Ovary (tissue), 9 donors: Measurements from ENCODE around the gene GNG8. TPM values are rescaled to one million over a fixed set of nuclear protein-coding genes. Genes with fewer than 3 reads are reported as not detected.

Source experiments
- DNase-seq, 5 donors: peaks; one replicate each; pipeline ENCODE4 v3.0.0-alpha.2; 2019 to 2020
- H3K27ac ChIP-seq, 2 donors: fragments of 200-600 bp; one replicate each; pipeline versions ENCODE4 v1.5.1 to v1.8.0; 2019 to 2022
- H3K27me3 ChIP-seq: fragments of 200-600 bp; one replicate; pipeline ENCODE4 v1.8.0; 2022
- H3K36me3 ChIP-seq: fragments of 200-600 bp; sonication (generic); one replicate; pipeline ENCODE4 v1.5.1; 2019
- H3K4me1 ChIP-seq: one replicate; pipeline ENCODE4 v1.8.1; 2013; ENCODE audit warnings: mild to moderate bottlenecking, moderate library complexity; ENCODE audit not compliant: insufficient read depth
- H3K4me3 ChIP-seq: fragments of 200-600 bp; sonication (generic); one replicate; pipeline ENCODE4 v1.5.1; 2017
- H3K9me3 ChIP-seq, 2 donors: fragments of 200-600 bp in 1 of 2; sonication (generic) in 1 of 2; one replicate each; pipeline versions ENCODE4 v1.5.1 to v1.8.1; 2013 to 2019; ENCODE audit warnings: mild to moderate bottlenecking in 1 of 2, moderate library complexity in 1 of 2
- EP300 ChIP-seq: sonication (generic); formaldehyde crosslinking; IDR thresholded peaks from one replicate; pipeline ENCODE4 v1.6.1; 2017; ENCODE audit warnings: antibody characterized with exemption
- POLR2A ChIP-seq: fragments of 450-650 bp; IDR thresholded peaks from one replicate; pipeline ENCODE4 v1.6.1; 2017; ENCODE audit warnings: antibody characterized with exemption, mild to moderate bottlenecking, moderate library complexity
- WGBS, 3 donors: extraction: QIAGEN DNeasy Blood & Tissue Kit in 1 of 3; methylation state at CpG; one replicate each; pipeline versions ENCODE4 v1.1.5 to v1.1.7; 2013 to 2017; 5-methylcytosine and 5-hydroxymethylcytosine counted together
- intact Hi-C, 4 donors: fragments of 100-400 bp; cut with DNase I; formaldehyde crosslinking; loops; one replicate each; pipeline versions ENCODE4 v1.11.0 to v1.15.1; 2022 to 2023
- polyA plus RNA-seq, 2 donors: library from polyadenylated mRNA; stranded (reverse); fragments of 200-250 nt in 1 of 2; fragments of 350-450 nt in 1 of 2; fragmentation: Illumina TruSeq in 1 of 2; extraction: RNeasy Lipid Tissue Mini Kit (QIAGEN cat#74804) in 1 of 2; gene quantifications; one replicate each; pipeline ENCODE4 v1.2.3, GENCODE V29; 2013 to 2014
- total RNA-seq, 7 donors: library from RNA; depleted of rRNA in 2 of 7; stranded (reverse); fragments of >200 nt in 2 of 7; fragmentation: NEBNext Ultra II Directional in 3 of 7; extraction: Animal tissue kit (Norgen Biotek cat#: 25700) in 3 of 7; gene quantifications; one replicate each; pipeline versions ENCODE4 v1.1.0 to v1.2.4, GENCODE V29; 2016 to 2023
- TF ChIP-seq, protein P1 (sequence below), 3 donors: fragments of 450-650 bp in 2 of 3; fragments of 200-600 bp in 1 of 3; IDR thresholded peaks; one replicate each; pipeline versions ENCODE4 v1.5.1 to v1.8.0; 2016 to 2022; ENCODE audit warnings: antibody characterized with exemption in 3 of 3, mild to moderate bottlenecking in 1 of 3
- donor health status: DM: no; HTN: no; CAD: no; lungs with moderate emphysema.
- donor health status: DM: no; HTN: no; CAD: no.
- donor health status: Bipolar disorder and iron deficiency.
- donor health status: DM: yes; HTN: yes; CAD: no.
- donor health status: DM: no; HTN: no; CAD: no.
- donor health status: DM: yes; HTN: yes; CAD: no.

Gene GNG8
- total and polyA plus RNA-seq, 9 donors: not detected

DNA sequence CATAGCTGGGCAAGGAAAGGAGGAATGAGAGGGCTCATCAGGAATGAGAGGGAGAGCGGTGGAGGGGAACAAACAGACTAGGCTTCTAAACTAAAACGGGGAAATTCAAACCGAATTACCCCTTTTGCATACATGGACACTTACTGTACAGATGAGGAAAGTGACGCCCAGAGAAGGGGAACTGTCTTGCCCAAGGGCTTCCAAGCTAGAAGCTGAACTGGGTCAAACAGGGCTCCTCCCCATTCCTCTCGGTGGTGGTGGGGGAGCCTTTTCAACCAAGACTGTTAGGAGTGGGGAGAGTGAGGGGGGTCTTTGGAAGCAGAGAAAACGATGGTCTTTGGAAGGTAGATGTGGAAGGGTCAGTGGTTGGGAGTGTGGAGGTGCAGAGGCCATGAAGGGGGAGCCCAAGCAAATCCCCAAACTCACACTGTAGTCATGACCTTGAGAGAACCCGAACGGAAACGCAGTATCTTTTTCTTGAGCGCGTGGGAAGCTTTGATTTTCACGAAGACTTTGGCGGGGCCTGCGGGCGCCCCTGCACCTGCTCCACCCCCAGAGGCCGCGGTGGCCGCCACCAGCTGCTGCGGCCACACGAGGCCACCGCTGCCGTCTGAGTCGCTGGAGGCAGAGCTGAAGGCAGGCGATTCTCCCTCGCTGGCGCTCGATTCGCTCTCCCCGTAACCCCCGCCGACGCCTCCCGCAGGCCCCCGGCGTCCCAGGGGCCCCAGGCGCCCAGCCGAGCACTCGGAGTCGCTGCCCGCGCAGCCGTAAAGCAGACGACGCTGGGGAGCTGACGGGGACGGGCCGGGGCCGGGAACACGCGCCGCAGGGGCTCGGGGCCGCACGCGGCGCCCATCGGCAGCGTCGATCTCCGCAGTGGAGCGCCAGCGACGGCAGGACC lies 12.3 kb upstream of the GNG8 start:
- intact Hi-C loops: no loop called here
- no peak for TF ChIP-seq POLR2A
- TF ChIP-seq EP300: no peak
- TF ChIP-seq, protein P1, sequence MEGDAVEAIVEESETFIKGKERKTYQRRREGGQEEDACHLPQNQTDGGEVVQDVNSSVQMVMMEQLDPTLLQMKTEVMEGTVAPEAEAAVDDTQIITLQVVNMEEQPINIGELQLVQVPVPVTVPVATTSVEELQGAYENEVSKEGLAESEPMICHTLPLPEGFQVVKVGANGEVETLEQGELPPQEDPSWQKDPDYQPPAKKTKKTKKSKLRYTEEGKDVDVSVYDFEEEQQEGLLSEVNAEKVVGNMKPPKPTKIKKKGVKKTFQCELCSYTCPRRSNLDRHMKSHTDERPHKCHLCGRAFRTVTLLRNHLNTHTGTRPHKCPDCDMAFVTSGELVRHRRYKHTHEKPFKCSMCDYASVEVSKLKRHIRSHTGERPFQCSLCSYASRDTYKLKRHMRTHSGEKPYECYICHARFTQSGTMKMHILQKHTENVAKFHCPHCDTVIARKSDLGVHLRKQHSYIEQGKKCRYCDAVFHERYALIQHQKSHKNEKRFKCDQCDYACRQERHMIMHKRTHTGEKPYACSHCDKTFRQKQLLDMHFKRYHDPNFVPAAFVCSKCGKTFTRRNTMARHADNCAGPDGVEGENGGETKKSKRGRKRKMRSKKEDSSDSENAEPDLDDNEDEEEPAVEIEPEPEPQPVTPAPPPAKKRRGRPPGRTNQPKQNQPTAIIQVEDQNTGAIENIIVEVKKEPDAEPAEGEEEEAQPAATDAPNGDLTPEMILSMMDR (IDR thresholded peaks at IDR 0.05): no peak
- Histone ChIP-seq H3K27ac (no peak overlapping the region), H3K4me3 (no peak overlapping the region), H3K36me3 (no peaks in the 10 kb centered on the region), H3K9me3 (no peaks in the 10 kb centered on the region), H3K27me3 (no peaks in the 10 kb centered on the region), H3K4me1 (peaks cover 3% of the 10 kb centered on the region)
- whole genome bisulfite sequencing, 3 donors: 68 to 76% (median 73%) methylated on average over 33 to 63 of the region's 63 CpGs
- no peak for DNase-seq

DNA sequence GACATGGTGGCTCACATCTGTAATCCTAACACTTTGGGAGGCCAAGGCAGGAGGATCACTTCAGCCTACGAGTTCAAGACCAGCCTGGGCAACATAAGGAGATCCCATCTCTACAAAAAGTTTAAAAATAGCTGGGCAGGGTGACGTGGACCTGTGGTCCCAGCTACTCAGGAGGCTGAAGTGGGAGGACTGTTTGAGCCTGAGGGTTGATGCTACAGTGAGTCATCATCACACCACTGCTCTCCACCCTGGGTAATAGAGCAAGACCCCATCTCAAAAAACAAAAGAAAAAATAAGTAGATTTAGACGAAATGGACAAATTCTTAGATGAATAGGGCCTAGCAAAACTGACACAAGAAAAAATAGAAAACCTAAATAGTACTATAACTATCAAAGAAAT lies 10.4 kb upstream of the GNG8 start:
- Histone ChIP-seq H3K9me3 (no peaks in the 10 kb centered on the region), H3K27me3 (no peaks in the 10 kb centered on the region), H3K36me3 (no peaks in the 10 kb centered on the region), H3K27ac (no peak overlapping the region), H3K4me3 (no peak overlapping the region), H3K4me1 (peaks cover 3% of the 10 kb centered on the region)
- intact Hi-C loops: no loop called here
- no peak for DNase-seq
- no peak for TF ChIP-seq POLR2A
- TF ChIP-seq EP300: no peak
- TF ChIP-seq, protein P1 (IDR thresholded peaks at IDR 0.05): no peak
- 87 to 90% (median 89%) methylated on average over 3 of the region's 3 CpGs for WGBS, 3 donors

DNA sequence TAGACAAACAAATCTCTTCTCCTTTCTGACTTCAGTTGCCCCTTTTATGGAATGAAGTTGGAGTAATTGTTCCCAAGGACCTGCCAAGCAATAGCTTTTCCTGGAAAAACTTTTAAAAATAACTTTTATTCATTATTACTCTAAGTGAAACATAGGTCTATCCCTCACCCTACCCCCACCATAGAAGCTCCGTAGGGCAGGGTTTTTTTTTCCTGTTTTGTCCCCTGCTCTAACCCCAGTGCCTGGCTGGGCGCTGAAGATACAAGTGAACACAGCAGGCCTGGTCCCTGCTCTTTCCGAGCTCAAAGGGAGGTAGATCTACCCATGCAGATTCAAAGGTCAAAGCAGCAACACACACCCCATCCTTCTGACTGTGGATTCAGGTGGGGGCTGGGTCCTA lies 8.7 kb upstream of the GNG8 start:
- 10 to 19% (median 13%) methylated on average over 3 of the region's 3 CpGs for WGBS, 3 donors

DNA sequence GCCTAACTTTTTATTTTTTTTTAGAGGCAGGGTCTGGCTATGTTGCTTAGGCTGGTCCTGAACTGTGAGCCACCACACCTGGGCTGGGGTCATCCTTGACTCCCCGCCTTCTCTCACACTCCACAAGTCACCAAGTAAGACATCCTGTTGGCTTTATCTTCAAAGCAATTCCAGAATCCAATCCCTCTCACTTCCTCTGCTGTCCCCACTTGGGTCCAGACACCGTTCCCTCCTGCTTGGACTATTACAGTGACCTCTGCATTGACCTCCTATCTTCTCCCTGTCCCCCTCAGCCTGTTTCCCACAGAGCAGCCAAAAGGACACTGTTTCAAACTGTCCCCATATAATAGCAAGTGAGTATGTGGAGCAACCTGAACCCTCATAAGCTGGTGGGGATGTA lies 4.7 kb upstream of the GNG8 start:
- Histone ChIP-seq H3K27ac (no peak overlapping the region), H3K36me3 (no peaks in the 10 kb centered on the region), H3K4me3 (no peak overlapping the region), H3K27me3 (no peaks in the 10 kb centered on the region), H3K4me1 (peaks cover 6% of the 10 kb centered on the region), H3K9me3 (no peaks in the 10 kb centered on the region)
- intact Hi-C loops: no loop called here
- TF ChIP-seq EP300: no peak
- TF ChIP-seq, protein P1 (IDR thresholded peaks at IDR 0.05): no peak
- no peak for TF ChIP-seq POLR2A
- WGBS, 3 donors: 88 to 91% (median 90%) methylated on average over 2 of the region's 2 CpGs
- DNase-seq: no peak

More for the DNA sequence above, 8.7 kb upstream of the GNG8 start:
- no peak overlapping the region for H3K4me3 ChIP-seq
- H3K27ac ChIP-seq: peak overlapping the region in 1 of 2 donors; percentile 17
- intact Hi-C loops: no loop called here
- TF ChIP-seq, protein P1 (IDR thresholded peaks at IDR 0.05): no peak
- no peak for TF ChIP-seq POLR2A
- TF ChIP-seq EP300: no peak
- peaks cover 7% of the 10 kb centered on the region for H3K4me1 ChIP-seq
- no peaks in the 10 kb centered on the region for H3K27me3 ChIP-seq
- no peaks in the 10 kb centered on the region for H3K36me3 ChIP-seq
- H3K9me3 ChIP-seq: no peaks in the 10 kb centered on the region
- no peak for DNase-seq
